Loucy (cell line): ENCODE data around the gene CCDC92B.

Experiments
- H2AFZ ChIP-seq: fragments of 200-600 bp; sonication (generic); 2 replicates; pipeline ENCODE4 v1.6.0; 2016; ENCODE audit warnings: antibody characterized with exemption, mild to moderate bottlenecking, low read length, moderate library complexity
- H3F3A ChIP-seq: fragments of 200-600 bp; 2 replicates; pipeline ENCODE4 v1.6.0; 2016; ENCODE audit warnings: antibody characterized with exemption, low read depth, mild to moderate bottlenecking
- H3K27me3 ChIP-seq: fragments of 200-600 bp; sonication (generic); 2 replicates; pipeline ENCODE4 v1.6.1; 2014; ENCODE audit warnings: low read length, mild to moderate bottlenecking; ENCODE audit not compliant: insufficient read depth, poor library complexity, severe bottlenecking
- H3K36me3 ChIP-seq: fragments of 200-600 bp; sonication (generic); 2 replicates; pipeline ENCODE4 v1.6.1; 2016; ENCODE audit warnings: low read length; ENCODE audit not compliant: insufficient read depth
- H3K4me1 ChIP-seq: fragments of 200-600 bp; sonication (generic); 2 replicates; pipeline ENCODE4 v1.5.1; 2014; ENCODE audit warnings: low read length, mild to moderate bottlenecking; ENCODE audit not compliant: insufficient read depth, poor library complexity, severe bottlenecking
- H3K4me2 ChIP-seq: fragments of 200-600 bp; sonication (generic); 2 replicates; pipeline ENCODE4 v1.6.0; 2014; ENCODE audit warnings: antibody characterized with exemption, low read length, low read depth, mild to moderate bottlenecking; ENCODE audit not compliant: poor library complexity, severe bottlenecking
- H3K4me3 ChIP-seq: fragments of 200-600 bp; sonication (generic); 2 replicates; pipeline ENCODE4 v1.5.1; 2014; ENCODE audit warnings: low read length, mild to moderate bottlenecking, mixed read lengths; ENCODE audit not compliant: poor library complexity, severe bottlenecking
- H3K79me2 ChIP-seq: fragments of 200-600 bp; sonication (generic); 2 replicates; pipeline ENCODE4 v1.6.1; 2014; ENCODE audit warnings: low read length; ENCODE audit not compliant: insufficient read depth
- H3K9ac ChIP-seq: fragments of 200-600 bp; sonication (generic); 2 replicates; pipeline ENCODE4 v1.6.0; 2014; ENCODE audit warnings: mild to moderate bottlenecking, low read depth, low read length, moderate library complexity; ENCODE audit not compliant: poor library complexity, severe bottlenecking
- H3K9me2 ChIP-seq: fragments of 200-600 bp; sonication (generic); replicated peaks from 2 replicates; pipeline ENCODE4 v1.6.1; 2016; ENCODE audit warnings: low read depth, low read length, mixed read lengths
- H3K9me3 ChIP-seq: fragments of 200-600 bp; sonication (generic); 2 replicates; pipeline ENCODE4 v1.6.1; 2014; ENCODE audit warnings: mild to moderate bottlenecking, antibody characterized with exemption, low read length, low read depth; ENCODE audit not compliant: insufficient read depth
- H4K20me1 ChIP-seq: fragments of 200-600 bp; sonication (generic); 2 replicates; pipeline ENCODE4 v1.6.0; 2014; ENCODE audit warnings: antibody characterized with exemption, low read length, mild to moderate bottlenecking; ENCODE audit not compliant: insufficient read depth, poor library complexity, severe bottlenecking
- CTCF ChIP-seq: fragments of 200-600 bp; sonication (generic); conservative IDR thresholded peaks from 2 replicates; pipeline ENCODE4 v1.5.1; 2014; ENCODE audit warnings: mild to moderate bottlenecking, antibody characterized with exemption, low read length
- EZH2phosphoT487 ChIP-seq: fragments of 200-600 bp; IDR thresholded peaks from 2 replicates; pipeline ENCODE4 v1.6.1; 2018; ENCODE audit warnings: antibody characterized with exemption, mild to moderate bottlenecking, moderate library complexity, borderline replicate concordance

CCDC92B gene

GRCh38 chr17:2777242-2777867, 27.9 kb upstream of the CCDC92B start:
- H3K36me3 ChIP-seq: no peaks in the 10 kb centered on the region
- no peaks in the 10 kb centered on the region for H3F3A ChIP-seq
- H3K4me3 ChIP-seq: peak overlapping the region; percentile 88
- H3K27me3 ChIP-seq: no peaks in the 10 kb centered on the region
- TF ChIP-seq EZH2phosphoT487: no peak
- peak; percentile 38 for TF ChIP-seq CTCF
- H3K4me2 ChIP-seq: peak overlapping the region; percentile 94
- no peaks in the 10 kb centered on the region for H3K9me2 ChIP-seq
- no peaks in the 10 kb centered on the region; the same call in 1 of the 2 replicates for H3K79me2 ChIP-seq
- H3K4me1 ChIP-seq: peaks cover 29% of the 10 kb centered on the region
- peak overlapping the region; percentile 59 for H3K9ac ChIP-seq
- no peaks in the 10 kb centered on the region for H4K20me1 ChIP-seq
- H2AFZ ChIP-seq: peak overlapping the region; percentile 97
- H3K9me3 ChIP-seq: no peaks in the 10 kb centered on the region

DNA sequence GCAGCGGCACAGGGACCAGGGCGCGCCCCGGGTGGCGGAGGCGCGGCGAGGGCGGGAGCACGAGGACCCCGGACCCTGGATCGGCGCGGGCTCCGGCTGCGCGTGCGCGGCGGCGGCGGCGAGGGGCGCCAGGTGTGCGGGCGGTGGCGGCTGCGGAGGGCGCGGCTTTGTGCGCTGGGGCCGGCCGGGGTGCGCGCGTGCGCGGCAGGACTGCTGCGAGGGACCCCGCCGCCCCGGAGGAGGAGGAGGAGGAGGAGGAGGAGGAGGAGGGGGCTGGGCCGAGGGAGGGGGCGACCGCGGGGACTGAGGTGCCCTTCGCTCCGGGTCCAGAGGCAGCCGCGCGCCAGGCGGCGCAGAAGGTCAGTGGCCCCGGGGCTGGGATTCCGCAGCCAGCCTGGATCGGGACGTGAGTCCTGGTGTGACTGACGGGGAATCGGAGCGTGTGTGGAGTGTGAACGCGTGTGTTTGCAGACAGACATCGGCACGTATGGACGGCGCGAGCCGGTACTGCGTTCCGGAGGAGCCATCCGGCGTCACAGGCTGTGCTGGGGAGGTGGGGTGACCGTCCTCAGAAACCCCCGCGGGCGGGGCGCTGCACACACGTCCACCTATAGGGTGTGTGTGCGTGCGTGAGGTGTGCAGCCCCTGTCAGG, 27.3 kb upstream of the CCDC92B start:
- TF ChIP-seq CTCF: no peak
- TF ChIP-seq EZH2phosphoT487: no peak
- H3K4me3 ChIP-seq: peak overlapping the region; percentile 88
- H3K4me1 ChIP-seq: peaks cover 24% of the 10 kb centered on the region
- no peaks in the 10 kb centered on the region for H3K9me3 ChIP-seq
- peak overlapping the region; percentile 97 for H2AFZ ChIP-seq
- no peaks in the 10 kb centered on the region for H4K20me1 ChIP-seq
- no peaks in the 10 kb centered on the region for H3K27me3 ChIP-seq
- H3K79me2 ChIP-seq: no peaks in the 10 kb centered on the region; the same call in 1 of the 2 replicates
- H3K9me2 ChIP-seq: no peaks in the 10 kb centered on the region
- H3K9ac ChIP-seq: peak overlapping the region; percentile 66
- no peaks in the 10 kb centered on the region for H3F3A ChIP-seq
- peak overlapping the region; percentile 94 for H3K4me2 ChIP-seq
- no peaks in the 10 kb centered on the region for H3K36me3 ChIP-seq

DNA sequence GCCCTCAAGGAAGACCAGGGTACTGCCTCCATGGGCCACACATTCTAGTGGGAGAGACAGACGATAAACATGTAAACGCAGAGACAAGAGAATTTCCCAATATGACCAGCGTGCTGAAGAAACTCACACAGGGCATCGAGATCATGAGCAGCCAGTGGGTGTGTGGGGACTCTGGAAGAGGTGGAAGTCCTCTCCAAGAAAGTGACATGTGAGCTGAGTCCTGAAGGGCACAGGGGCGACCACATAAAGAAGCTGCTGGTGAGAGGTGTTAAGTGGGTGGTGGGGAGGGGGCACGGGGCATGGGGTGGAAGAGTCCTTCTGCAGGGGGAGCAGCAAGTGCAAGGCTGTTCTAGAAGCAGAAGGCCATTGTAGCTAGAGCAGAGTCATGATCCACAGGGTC, 25.8 kb upstream of the CCDC92B start:
- Histone ChIP-seq H3K9me2 (no peaks in the 10 kb centered on the region), H3K4me1 (peaks cover 24% of the 10 kb centered on the region), H3K9me3 (no peaks in the 10 kb centered on the region), H4K20me1 (no peaks in the 10 kb centered on the region), H3K4me3 (no peak overlapping the region), H3F3A (no peaks in the 10 kb centered on the region), H2AFZ (no peak overlapping the region), H3K4me2 (no peak overlapping the region), H3K79me2 (no peaks in the 10 kb centered on the region; the same call in 1 of the 2 replicates), H3K27me3 (no peaks in the 10 kb centered on the region), H3K9ac (no peak overlapping the region), H3K36me3 (no peaks in the 10 kb centered on the region)
- TF ChIP-seq CTCF (no peak), EZH2phosphoT487 (no peak)
